GM12878 (cell line): ENCODE data around the gene KHDC1L. TPM values are rescaled to one million over a fixed set of nuclear protein-coding genes. Genes with fewer than 3 reads are reported as not detected.

Experiments
- ATAC-seq: fragments of 200-7000 bp; cut with Tn5 transposase; 3 replicates; pipeline ENCODE4 v1.9.1; 2020; ENCODE audit warnings: mild to moderate bottlenecking, moderate library complexity
- BruUV-seq: library from RNA; stranded (reverse); fragments of 400-500 nt; replicated peaks from 2 replicates; lab custom pipeline; 2021; lab: Mats Ljungman, UMichigan
- CTCF ChIA-PET: fragments of 300-600 bp; sonication (Branson Sonifier 250); formaldehyde crosslinking; extraction: SDS; loops from one replicate; lab custom pipeline; 2021; ENCODE audit warnings: inconsistent platforms; lab: Yijun Ruan, JAX
- POLR2A ChIA-PET: fragments of 350-600 bp; formaldehyde crosslinking; extraction: SDS; loops from one replicate; lab custom pipeline; 2021; ENCODE audit warnings: inconsistent platforms; lab: Charles Lee
- RAD21 ChIA-PET: fragments of 300-600 bp; sonication (Branson Sonifier 250); formaldehyde crosslinking; loops from one replicate; lab custom pipeline; 2023; ENCODE audit warnings: antibody characterized with exemption; ENCODE audit not compliant: unreplicated experiment; lab: Charles Lee
- SMC1A ChIA-PET: fragments of 300-600 bp; sonication (Branson Sonifier 250); formaldehyde crosslinking; loops from one replicate; lab custom pipeline; 2023; ENCODE audit not compliant: unreplicated experiment, uncharacterized antibody; lab: Charles Lee
- DNase-seq: peaks from one replicate; pipeline ENCODE4 v3.0.0-alpha.2; 2011; ENCODE audit warnings: low read depth, low spot score
- FAIRE-seq: peaks from 3 replicates; lab custom pipeline; 2011; peaks lifted over from hg19 to GRCh38; lab: Jason Lieb, UNC
- H2AFZ ChIP-seq: 2 replicates; pipeline ENCODE4 v1.6.0; 2011; ENCODE audit warnings: low read depth, low read length, control low read depth; ENCODE audit not compliant: control insufficient read depth
- H3K27ac ChIP-seq: 2 replicates; pipeline ENCODE4 v1.5.1; 2011; ENCODE audit warnings: control low read depth; ENCODE audit not compliant: control insufficient read depth, insufficient read depth
- H3K27me3 ChIP-seq, 2 experiments: replicated peaks in 1 of 2; 2 replicates each; pipeline versions ENCODE4 v1.6.0 to v1.6.1; 2011; ENCODE audit warnings: low read length in 1 of 2; ENCODE audit not compliant: control insufficient read depth in 2 of 2, insufficient read depth in 2 of 2
- H3K36me3 ChIP-seq, 2 experiments: 2 replicates each; pipeline ENCODE4 v1.5.1; 2011; ENCODE audit warnings: low read length in 1 of 2; ENCODE audit not compliant: control insufficient read depth in 2 of 2, insufficient read depth in 2 of 2
- H3K4me1 ChIP-seq: 2 replicates; pipeline ENCODE4 v1.6.1; 2011; ENCODE audit warnings: mild to moderate bottlenecking, low read length, moderate library complexity, mixed read lengths; ENCODE audit not compliant: control insufficient read depth, insufficient read depth
- H3K4me2 ChIP-seq: 2 replicates; pipeline ENCODE4 v1.6.0; 2011; ENCODE audit warnings: control low read depth; ENCODE audit not compliant: control insufficient read depth, insufficient read depth
- H3K4me3 ChIP-seq: fragments of 200-600 bp; sonication (generic); 2 replicates; pipeline ENCODE4 v1.5.1; 2016
- H3K79me2 ChIP-seq: 2 replicates; pipeline ENCODE4 v1.6.0; 2011; ENCODE audit warnings: low read length; ENCODE audit not compliant: control insufficient read depth, insufficient read depth
- H3K9ac ChIP-seq: 2 replicates; pipeline ENCODE4 v1.8.0; 2011; ENCODE audit warnings: low read length, control low read depth, mixed read lengths; ENCODE audit not compliant: control insufficient read depth, insufficient read depth
- H3K9me3 ChIP-seq: replicated peaks from 3 replicates; pipeline ENCODE4 v1.5.1; 2011; ENCODE audit warnings: mild to moderate bottlenecking, low read length; ENCODE audit not compliant: control insufficient read depth, insufficient read depth
- H4K20me1 ChIP-seq: 2 replicates; pipeline ENCODE4 v1.6.0; 2011; ENCODE audit not compliant: control insufficient read depth, insufficient read depth
- BCL11A ChIP-seq: IDR thresholded peaks from 2 replicates; pipeline ENCODE4 v1.6.1; 2011; ENCODE audit warnings: low read depth, low read length
- BCLAF1 ChIP-seq: fragments of 450-650 bp; IDR thresholded peaks from 2 replicates; pipeline ENCODE4 v1.6.1; 2017; ENCODE audit warnings: antibody characterized with exemption, mild to moderate bottlenecking, moderate library complexity
- BHLHE40 ChIP-seq, 2 experiments: fragments of 450-650 bp in 1 of 2; IDR thresholded peaks; 2 replicates each; pipeline ENCODE4 v1.6.1; 2011 to 2017; ENCODE audit warnings: low read depth in 2 of 2, borderline replicate concordance in 1 of 2, improper control_type of control experiment in 1 of 2, low read length in 1 of 2, mild to moderate bottlenecking in 1 of 2
- CREM ChIP-seq: IDR thresholded peaks from 2 replicates; pipeline ENCODE4 v1.6.1; 2014; ENCODE audit warnings: antibody characterized with exemption, low read depth
- DPF2 ChIP-seq: fragments of 450-650 bp; IDR thresholded peaks from 2 replicates; pipeline ENCODE4 v1.6.1; 2017; ENCODE audit warnings: mild to moderate bottlenecking
- EED ChIP-seq: sonication (generic); IDR thresholded peaks from 2 replicates; pipeline ENCODE4 v1.6.1; 2016; ENCODE audit warnings: antibody characterized with exemption, low read depth
- EZH2 ChIP-seq: IDR thresholded peaks from 2 replicates; pipeline ENCODE4 v1.6.1; 2012; ENCODE audit warnings: low read depth, mild to moderate bottlenecking, control low read depth, inconsistent platforms, low read length, borderline replicate concordance; ENCODE audit not compliant: control insufficient read depth
- IRF3 ChIP-seq: fragments of 450-650 bp; IDR thresholded peaks from 2 replicates; pipeline ENCODE4 v1.6.1; 2014; ENCODE audit warnings: mild to moderate bottlenecking
- NBN ChIP-seq: fragments of 450-650 bp; IDR thresholded peaks from 2 replicates; pipeline ENCODE4 v1.6.1; 2016
- NFYA ChIP-seq: IDR thresholded peaks from 2 replicates; pipeline ENCODE4 v1.6.1; 2011; ENCODE audit warnings: low read depth, mild to moderate bottlenecking, low read length, improper control_type of control experiment, borderline replicate concordance
- NRF1 ChIP-seq: conservative IDR thresholded peaks from 2 replicates; pipeline ENCODE4 v1.6.1; 2011; ENCODE audit warnings: mild to moderate bottlenecking, low read depth, low read length, improper control_type of control experiment
- POU2F2 ChIP-seq: IDR thresholded peaks from 3 replicates; pipeline ENCODE4 v1.6.1; 2011; ENCODE audit warnings: low read depth, mild to moderate bottlenecking, low read length, borderline replicate concordance
- RELA ChIP-seq: fragments of 450-650 bp; IDR thresholded peaks from 2 replicates; pipeline ENCODE4 v1.8.0; 2014; ENCODE audit warnings: borderline replicate concordance; ENCODE audit not compliant: partially characterized antibody
- TBL1XR1 ChIP-seq: IDR thresholded peaks from 2 replicates; pipeline ENCODE4 v1.6.1; 2012; ENCODE audit warnings: low read depth, low read length, improper control_type of control experiment
- TCF7 ChIP-seq: IDR thresholded peaks from 2 replicates; pipeline ENCODE4 v1.6.1; 2014; ENCODE audit warnings: antibody characterized with exemption, borderline replicate concordance
- WGBS: methylation state at CpG from one replicate; pipeline ENCODE4 v1.1.6; 2016; ENCODE audit warnings: low lambda C conversion rate; ENCODE audit not compliant: insufficient replicate concordance, insufficient coverage; ENCODE audit errors: missing lambda C conversion rate; 5-methylcytosine and 5-hydroxymethylcytosine counted together
- in situ Hi-C: fragments of 300-500 bp; cut with MboI; formaldehyde crosslinking; loops from 9 replicates; pipeline ENCODE4 v1.14.3; 2018; ENCODE audit warnings: mixed read lengths
- intact Hi-C: fragments of 100-400 bp; cut with micrococcal nuclease; formaldehyde crosslinking; loops from one replicate; pipeline ENCODE4 v1.14.2; 2022; ENCODE audit not compliant: unreplicated experiment
- polyA plus RNA-seq, 11 experiments: library from polyadenylated mRNA; depleted of rRNA in 4 of 11; unstranded in 6 of 11; stranded (reverse) in 5 of 11; fragments of >200 nt; fragmentation: Nextera tagmentation in 4 of 11; fragmentation: Illumina TruSeq in 1 of 11; extraction: Ambion mirVana in 4 of 11; extraction: Trizol in 1 of 11; gene quantifications; 1 replicate in 1 of 11; 2 replicates in 10 of 11; pipeline versions ENCODE4 v1.2.1 to v1.2.3, GENCODE V29; 2011 to 2016; ENCODE audit warnings: inconsistent platforms in 2 of 11, missing spikeins in 2 of 11, low read depth in 1 of 11
- total RNA-seq, 4 experiments: library from RNA; depleted of rRNA in 3 of 4; stranded (reverse); fragments of >200 nt in 3 of 4; fragmentation: Illumina TruSeq in 1 of 4; extraction: Trizol in 1 of 4; gene quantifications; 2 replicates each; pipeline versions ENCODE4 v1.2.1 to v1.2.3, GENCODE V29; 2013 to 2021
- TF ChIP-seq, protein P1 (sequence below): fragments of 450-650 bp; IDR thresholded peaks from 2 replicates; pipeline ENCODE4 v1.6.1; 2017; ENCODE audit warnings: mild to moderate bottlenecking, low read depth, inconsistent platforms; ENCODE audit not compliant: poor library complexity, severe bottlenecking

KHDC1L gene
- total and polyA plus RNA-seq, 10 of the 15 experiments (the other 5 are each of a cell fraction or from before 2014, with no cell fraction given): 0.12 to 0.37 (median 0.24) TPM; not detected in 4

- Histone ChIP-seq H4K20me1 (no peaks in the 10 kb centered on the region), H3K9me3 (no peaks in the 10 kb centered on the region), H3K27ac (no peak overlapping the region), H3K4me1 (no peaks in the 10 kb centered on the region), H3K4me2 (no peak overlapping the region), H3K4me3 (no peak overlapping the region), H3K27me3 (no peaks in the 10 kb centered on the region), H3K79me2 (no peaks in the 10 kb centered on the region), H3K36me3 (no peaks in the 10 kb centered on the region), H2AFZ (no peak overlapping the region), H3K9ac (no peak overlapping the region)
- CTCF ChIA-PET: no interaction called here
- in situ Hi-C loops: no loop called here
- DNase-seq (no peak), ATAC-seq (no peak), FAIRE-seq (no peak)
- SMC1A ChIA-PET: no interaction called here
- BruUV-seq: no TSS peak
- 30% methylated on average over 5 of the region's 5 CpGs for WGBS
- no peak for TF ChIP-seq TBL1XR1
- no peak for TF ChIP-seq CREM
- no peak for TF ChIP-seq NFYA
- no peak for TF ChIP-seq IRF3
- TF ChIP-seq TCF7: no peak
- no peak for TF ChIP-seq BCL11A
- TF ChIP-seq, protein P1, sequence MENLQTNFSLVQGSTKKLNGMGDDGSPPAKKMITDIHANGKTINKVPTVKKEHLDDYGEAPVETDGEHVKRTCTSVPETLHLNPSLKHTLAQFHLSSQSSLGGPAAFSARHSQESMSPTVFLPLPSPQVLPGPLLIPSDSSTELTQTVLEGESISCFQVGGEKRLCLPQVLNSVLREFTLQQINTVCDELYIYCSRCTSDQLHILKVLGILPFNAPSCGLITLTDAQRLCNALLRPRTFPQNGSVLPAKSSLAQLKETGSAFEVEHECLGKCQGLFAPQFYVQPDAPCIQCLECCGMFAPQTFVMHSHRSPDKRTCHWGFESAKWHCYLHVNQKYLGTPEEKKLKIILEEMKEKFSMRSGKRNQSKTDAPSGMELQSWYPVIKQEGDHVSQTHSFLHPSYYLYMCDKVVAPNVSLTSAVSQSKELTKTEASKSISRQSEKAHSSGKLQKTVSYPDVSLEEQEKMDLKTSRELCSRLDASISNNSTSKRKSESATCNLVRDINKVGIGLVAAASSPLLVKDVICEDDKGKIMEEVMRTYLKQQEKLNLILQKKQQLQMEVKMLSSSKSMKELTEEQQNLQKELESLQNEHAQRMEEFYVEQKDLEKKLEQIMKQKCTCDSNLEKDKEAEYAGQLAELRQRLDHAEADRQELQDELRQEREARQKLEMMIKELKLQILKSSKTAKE: no peak
- no peak for TF ChIP-seq RELA
- TF ChIP-seq BHLHE40 (IDR thresholded peaks at IDR 0.05; ENCODE audit: borderline replicate concordance in 1 of 2, low read depth in 2 of 2, low read length in 1 of 2): no peak
- TF ChIP-seq POU2F2: no peak
- TF ChIP-seq EED: no peak
- TF ChIP-seq NRF1: no peak
- TF ChIP-seq EZH2: no peak
- no peak for TF ChIP-seq DPF2
- TF ChIP-seq NBN: no peak
- no peak for TF ChIP-seq BCLAF1
- intact Hi-C loops: no loop called here
- POLR2A ChIA-PET: no interaction called here
- RAD21 ChIA-PET: no interaction called here
These were observed 16.7 kb upstream of the KHDC1L start for GRCh38 chr6:73242001-73242400.
